ENCODE measurements around the gene CHSY1.

DNA sequence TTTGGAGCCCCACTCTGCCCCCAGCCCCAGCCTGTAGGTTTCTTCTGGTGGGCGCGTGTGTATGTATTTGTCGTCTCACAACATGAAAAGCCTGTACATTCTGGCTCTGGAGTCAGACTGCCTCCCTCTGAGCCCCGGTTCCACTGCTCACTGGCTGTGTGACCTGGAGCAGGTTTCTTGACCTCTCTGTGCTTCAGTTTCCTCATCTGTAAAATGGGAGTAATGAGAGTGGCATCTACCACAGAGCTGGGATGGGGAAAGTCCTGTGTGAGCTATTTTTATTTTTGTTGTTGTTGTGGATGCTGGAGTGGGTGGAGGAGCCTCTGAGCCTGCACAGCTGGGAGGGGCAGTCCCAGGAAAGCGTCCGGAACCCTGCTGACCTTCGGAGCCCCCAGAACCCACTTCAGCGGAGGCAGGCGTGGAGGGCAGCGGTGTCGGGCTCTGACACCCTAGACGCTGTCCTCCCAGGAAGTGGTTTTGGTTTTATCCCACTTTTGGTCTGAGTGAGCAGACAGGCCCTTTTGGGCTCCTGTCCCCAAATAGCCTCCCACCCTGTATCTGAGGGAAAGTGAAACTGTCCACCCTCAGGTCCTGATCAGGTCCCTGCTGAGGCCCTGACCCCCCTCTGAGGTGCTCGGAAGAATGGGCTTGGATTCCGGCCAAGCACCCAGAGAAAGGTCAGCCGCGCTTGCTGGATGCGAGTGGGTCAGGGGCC lies 103.5 kb downstream of the CHSY1 start:
- TF ChIP-seq, protein P1, sequence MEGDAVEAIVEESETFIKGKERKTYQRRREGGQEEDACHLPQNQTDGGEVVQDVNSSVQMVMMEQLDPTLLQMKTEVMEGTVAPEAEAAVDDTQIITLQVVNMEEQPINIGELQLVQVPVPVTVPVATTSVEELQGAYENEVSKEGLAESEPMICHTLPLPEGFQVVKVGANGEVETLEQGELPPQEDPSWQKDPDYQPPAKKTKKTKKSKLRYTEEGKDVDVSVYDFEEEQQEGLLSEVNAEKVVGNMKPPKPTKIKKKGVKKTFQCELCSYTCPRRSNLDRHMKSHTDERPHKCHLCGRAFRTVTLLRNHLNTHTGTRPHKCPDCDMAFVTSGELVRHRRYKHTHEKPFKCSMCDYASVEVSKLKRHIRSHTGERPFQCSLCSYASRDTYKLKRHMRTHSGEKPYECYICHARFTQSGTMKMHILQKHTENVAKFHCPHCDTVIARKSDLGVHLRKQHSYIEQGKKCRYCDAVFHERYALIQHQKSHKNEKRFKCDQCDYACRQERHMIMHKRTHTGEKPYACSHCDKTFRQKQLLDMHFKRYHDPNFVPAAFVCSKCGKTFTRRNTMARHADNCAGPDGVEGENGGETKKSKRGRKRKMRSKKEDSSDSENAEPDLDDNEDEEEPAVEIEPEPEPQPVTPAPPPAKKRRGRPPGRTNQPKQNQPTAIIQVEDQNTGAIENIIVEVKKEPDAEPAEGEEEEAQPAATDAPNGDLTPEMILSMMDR (IDR thresholded peaks at IDR 0.05): no peak
- no peak for TF ChIP-seq POLR2A (IDR thresholded peaks at IDR 0.05)
